Neuronal stem cell (in vitro differentiated cells): ENCODE measurements around the gene PXMP2.

Experiments used
- DNase-seq: peaks from one replicate; pipeline ENCODE4 v3.0.0-alpha.2; 2013; ENCODE audit warnings: low spot score
- H2AFZ ChIP-seq: one replicate; pipeline ENCODE4 v1.6.1; 2013; ENCODE audit warnings: mild to moderate bottlenecking, low read length, inconsistent platforms
- H2AK5ac ChIP-seq: 2 replicates; pipeline ENCODE4 v1.6.1; 2013; ENCODE audit warnings: low read depth, mild to moderate bottlenecking, inconsistent platforms, low read length, moderate library complexity, mixed read lengths
- H2BK120ac ChIP-seq: 2 replicates; pipeline ENCODE4 v1.6.1; 2013; ENCODE audit warnings: low read depth, mild to moderate bottlenecking, inconsistent platforms, low read length, moderate library complexity, mixed read lengths
- H2BK12ac ChIP-seq: one replicate; pipeline ENCODE4 v1.6.1; 2013; ENCODE audit warnings: low read length, inconsistent platforms
- H2BK15ac ChIP-seq: 2 replicates; pipeline ENCODE4 v1.6.1; 2013; ENCODE audit warnings: mild to moderate bottlenecking, low read length, inconsistent platforms, mixed read lengths
- H2BK5ac ChIP-seq: one replicate; pipeline ENCODE4 v1.6.1; 2013; ENCODE audit warnings: inconsistent platforms, mild to moderate bottlenecking, low read length, moderate library complexity
- H3K14ac ChIP-seq: one replicate; pipeline ENCODE4 v1.6.1; 2013; ENCODE audit warnings: low read length, inconsistent platforms
- H3K18ac ChIP-seq: 2 replicates; pipeline ENCODE4 v1.6.1; 2013; ENCODE audit warnings: low read length, inconsistent platforms
- H3K23ac ChIP-seq: 2 replicates; pipeline ENCODE4 v1.6.1; 2013; ENCODE audit warnings: low read depth, mild to moderate bottlenecking, mixed read lengths, low read length, inconsistent platforms; ENCODE audit not compliant: poor library complexity
- H3K27ac ChIP-seq: replicated peaks from 3 replicates; pipeline ENCODE4 v1.5.1; 2013; ENCODE audit warnings: low read length, inconsistent platforms
- H3K27me3 ChIP-seq, 3 experiments: 2 replicates each; pipeline ENCODE4 v1.6.1; 2013; ENCODE audit warnings: low read length in 3 of 3, mild to moderate bottlenecking in 2 of 3, inconsistent platforms in 1 of 3, low read depth in 1 of 3, mixed read lengths in 1 of 3, moderate library complexity in 1 of 3; ENCODE audit not compliant: control insufficient read depth in 3 of 3, insufficient read depth in 3 of 3
- H3K36me3 ChIP-seq, 2 donors: replicated peaks in 1 of 2; 2 replicates each; pipeline ENCODE4 v1.6.1; 2013; ENCODE audit warnings: low read length in 2 of 2; ENCODE audit not compliant: control insufficient read depth in 2 of 2, insufficient read depth in 2 of 2
- H3K4ac ChIP-seq: 2 replicates; pipeline ENCODE4 v1.6.1; 2013; ENCODE audit warnings: inconsistent platforms, mild to moderate bottlenecking, low read length, moderate library complexity
- H3K4me1 ChIP-seq, 2 donors: 1 replicate in 1 of 2; 2 replicates in 1 of 2; pipeline ENCODE4 v1.6.1; 2013; ENCODE audit warnings: low read length in 2 of 2, low read depth in 1 of 2; ENCODE audit not compliant: control insufficient read depth in 2 of 2, insufficient read depth in 1 of 2
- H3K4me2 ChIP-seq: one replicate; pipeline ENCODE4 v1.6.1; 2013; ENCODE audit warnings: mild to moderate bottlenecking, low read length, inconsistent platforms; ENCODE audit not compliant: insufficient read depth, poor library complexity, severe bottlenecking
- H3K4me3 ChIP-seq, 2 donors: 2 replicates each; pipeline ENCODE4 v1.5.1; 2013; ENCODE audit warnings: low read length in 2 of 2, mild to moderate bottlenecking in 2 of 2, inconsistent platforms in 1 of 2, moderate library complexity in 1 of 2
- H3K79me1 ChIP-seq: one replicate; pipeline ENCODE4 v1.6.1; 2013; ENCODE audit warnings: low read depth, mild to moderate bottlenecking, inconsistent platforms, low read length, moderate library complexity
- H3K9ac ChIP-seq: one replicate; pipeline ENCODE4 v1.6.1; 2013; ENCODE audit warnings: mild to moderate bottlenecking, low read depth, low read length, inconsistent platforms; ENCODE audit not compliant: poor library complexity
- H3K9me3 ChIP-seq, 2 donors: replicated peaks in 1 of 2; 2 replicates each; pipeline versions ENCODE3 to v1.6.1; 2013; ENCODE audit warnings: low read length in 2 of 2, mild to moderate bottlenecking in 2 of 2, inconsistent platforms in 1 of 2, low read depth in 1 of 2, mixed read lengths in 1 of 2, moderate library complexity in 1 of 2; ENCODE audit not compliant: control insufficient read depth in 2 of 2, insufficient read depth in 1 of 2
- H4K8ac ChIP-seq: one replicate; pipeline ENCODE4 v1.6.1; 2013; ENCODE audit warnings: low read depth, mild to moderate bottlenecking, inconsistent platforms, low read length, moderate library complexity
- H4K91ac ChIP-seq: one replicate; pipeline ENCODE4 v1.6.1; 2013; ENCODE audit warnings: low read length, low read depth, mild to moderate bottlenecking, inconsistent platforms; ENCODE audit not compliant: poor library complexity
- WGBS, 2 donors: extraction: QIAGEN DNeasy Blood & Tissue Kit; methylation state at CpG; one replicate each; pipeline ENCODE4 v1.1.7; 2013; ENCODE audit warnings: missing lambda C conversion rate in 2 of 2, mixed read lengths in 1 of 2; ENCODE audit not compliant: insufficient read length in 2 of 2, insufficient replicate concordance in 1 of 2; ENCODE audit errors: extremely low coverage in 2 of 2; 5-methylcytosine and 5-hydroxymethylcytosine counted together

PXMP2 gene

GRCh38 chr12:132649226-132649945, 38.0 kb upstream of the PXMP2 start:
- Histone ChIP-seq H2BK120ac (no peak overlapping the region), H2BK12ac (peak overlapping the region; percentile 10), H4K8ac (peak overlapping the region; percentile 17), H3K4me1 (no peaks in the 10 kb centered on the region), H3K27ac (no peak overlapping the region), H2AFZ (no peak overlapping the region), H3K9me3 (peaks cover 0 to 2% of the 10 kb centered on the region in 2 donors), H3K4me2 (no peak overlapping the region), H3K9ac (no peak overlapping the region), H3K18ac (no peak overlapping the region), H2AK5ac (no peak overlapping the region), H3K4me3 (no peak overlapping the region), H2BK15ac (no peak overlapping the region), H2BK5ac (peak overlapping the region; percentile 87), H3K4ac (no peak overlapping the region), H4K91ac (no peak overlapping the region), H3K14ac (peak overlapping the region; percentile 38), H3K79me1 (no peaks in the 10 kb centered on the region), H3K36me3 (peaks cover 45 to 96% of the 10 kb centered on the region in 2 donors), H3K27me3 (no peaks in the 10 kb centered on the region), H3K23ac (no peak overlapping the region)
- DNase-seq = no peak
- no CpG with 5 or more reads among the region's 27 CpGs for WGBS, 2 donors

- no peak overlapping the region for H2BK120ac ChIP-seq
- no peak overlapping the region for H2AK5ac ChIP-seq
- peaks cover 44 to 99% of the 10 kb centered on the region in 2 donors for H3K36me3 ChIP-seq
- WGBS, 2 donors = no CpG with 5 or more reads among the region's 9 CpGs
- no peak overlapping the region for H4K91ac ChIP-seq
- no peaks in the 10 kb centered on the region for H3K27me3 ChIP-seq
- no peak overlapping the region for H3K18ac ChIP-seq
- DNase-seq = no peak
- peak overlapping the region; percentile 24 for H3K9ac ChIP-seq
- H3K4me3 ChIP-seq = no peak overlapping the region
- no peaks in the 10 kb centered on the region for H3K79me1 ChIP-seq
- H3K27ac ChIP-seq = no peak overlapping the region
- H2AFZ ChIP-seq = no peak overlapping the region
- no peak overlapping the region for H4K8ac ChIP-seq
- no peak overlapping the region for H2BK15ac ChIP-seq
- no peak overlapping the region for H3K23ac ChIP-seq
- no peaks in the 10 kb centered on the region for H3K4me1 ChIP-seq
- H3K9me3 ChIP-seq = peaks cover 0 to 2% of the 10 kb centered on the region in 2 donors
- no peak overlapping the region for H3K4me2 ChIP-seq
- no peak overlapping the region for H2BK5ac ChIP-seq
- no peak overlapping the region for H3K14ac ChIP-seq
- H2BK12ac ChIP-seq = no peak overlapping the region
- H3K4ac ChIP-seq = no peak overlapping the region
These were observed 35.8 kb upstream of the PXMP2 start for GRCh38 chr12:132651444-132652100.

- H3K79me1 ChIP-seq = no peaks in the 10 kb centered on the region
- H3K4me2 ChIP-seq = no peak overlapping the region
- no peak overlapping the region for H2BK120ac ChIP-seq
- H3K4ac ChIP-seq = no peak overlapping the region
- peaks cover 0 to 3% of the 10 kb centered on the region in 2 donors for H3K9me3 ChIP-seq
- no peak overlapping the region for H3K9ac ChIP-seq
- no peak overlapping the region for H4K91ac ChIP-seq
- H3K36me3 ChIP-seq = peaks cover 47 to 99% of the 10 kb centered on the region in 2 donors
- H3K4me1 ChIP-seq = no peaks in the 10 kb centered on the region
- no peaks in the 10 kb centered on the region for H3K27me3 ChIP-seq
- H4K8ac ChIP-seq = no peak overlapping the region
- no peak overlapping the region for H3K4me3 ChIP-seq
- no peak overlapping the region for H3K14ac ChIP-seq
- H3K23ac ChIP-seq = no peak overlapping the region
- no peak for DNase-seq
- H3K18ac ChIP-seq = no peak overlapping the region
- H2BK15ac ChIP-seq = no peak overlapping the region
- H2AFZ ChIP-seq = no peak overlapping the region
- WGBS, 2 donors = no CpG with 5 or more reads among the region's 7 CpGs
- H2BK12ac ChIP-seq = no peak overlapping the region
- no peak overlapping the region for H2BK5ac ChIP-seq
- no peak overlapping the region for H2AK5ac ChIP-seq
- no peak overlapping the region for H3K27ac ChIP-seq
These were observed 33.7 kb upstream of the PXMP2 start for GRCh38 chr12:132653567-132654290.
